Erythroblast (primary cell): ENCODE data around the gene SLC23A2.
A peak's percentile ranks its signal among the peaks of the same experiment; 100 is the strongest.

Source experiments
- DNase-seq, 2 experiments: peaks; one replicate each; lab custom pipeline; 2025; lab: John Stamatoyannopoulos, UW
- GATA1 ChIP-seq: IDR thresholded peaks from 2 replicates; pipeline ENCODE4 v1.6.1; 2011; ENCODE audit warnings: low read depth, mild to moderate bottlenecking, control low read depth, low read length, moderate library complexity
- POLR2A ChIP-seq: IDR thresholded peaks from 2 replicates; pipeline ENCODE4 v1.6.1; 2011; ENCODE audit warnings: mild to moderate bottlenecking, low read length

SLC23A2 gene

GRCh38 chr20:4949833-4950178 is 51.5 kb downstream of the SLC23A2 start:
- DNase-seq: peak in 1 of 2 experiments; percentile 8
- TF ChIP-seq GATA1 (no peak), POLR2A (no peak)

- TF ChIP-seq POLR2A (no peak), GATA1 (no peak)
These were observed 53.3 kb downstream of the SLC23A2 start for GRCh38 chr20:4947817-4948559.

GRCh38 chr20:4946986-4947385 is 54.3 kb downstream of the SLC23A2 start:
- DNase-seq: no peak
- no peak for TF ChIP-seq POLR2A
- TF ChIP-seq GATA1: no peak

More at GRCh38 chr20:4947817-4948559, 53.3 kb downstream of the SLC23A2 start:
- DNase-seq: no peak

GRCh38 chr20:4946585-4946984 is 54.7 kb downstream of the SLC23A2 start:
- TF ChIP-seq POLR2A (no peak), GATA1 (no peak)
- no peak for DNase-seq

GRCh38 chr20:4944518-4945313 is 56.6 kb downstream of the SLC23A2 start:
- TF ChIP-seq POLR2A (no peak), GATA1 (no peak)
- no peak for DNase-seq

- DNase-seq: no peak
- TF ChIP-seq GATA1 (no peak), POLR2A (no peak)
These were observed 59.0 kb downstream of the SLC23A2 start for GRCh38 chr20:4942331-4942730.

- TF ChIP-seq GATA1 (no peak), POLR2A (no peak)
- no peak for DNase-seq
These were observed 63.6 kb downstream of the SLC23A2 start for GRCh38 chr20:4937407-4938319.

GRCh38 chr20:4936851-4937406 is 64.4 kb downstream of the SLC23A2 start:
- TF ChIP-seq GATA1 (no peak), POLR2A (no peak)
- DNase-seq: no peak

- TF ChIP-seq POLR2A (no peak), GATA1 (no peak)
- no peak for DNase-seq
These were observed 64.9 kb downstream of the SLC23A2 start for GRCh38 chr20:4936392-4936850.

GRCh38 chr20:4932061-4932460 is 69.2 kb downstream of the SLC23A2 start:
- no peak for DNase-seq
- TF ChIP-seq GATA1 (no peak), POLR2A (no peak)

GRCh38 chr20:4929686-4930397 is 71.5 kb downstream of the SLC23A2 start:
- TF ChIP-seq GATA1: no peak
- TF ChIP-seq POLR2A: no peak
- DNase-seq: no peak

GRCh38 chr20:4926531-4927156 is 74.7 kb downstream of the SLC23A2 start:
- DNase-seq: no peak
- TF ChIP-seq POLR2A: no peak
- no peak for TF ChIP-seq GATA1
